NCI-H510A treated with DMSO at 0.1 percent for 48 hours (cell line): ENCODE data around the gene TLR7.

Source experiments
- DNase-seq: peaks from one replicate; lab custom pipeline; 2025; lab: John Stamatoyannopoulos, UW

Gene TLR7

GRCh38 chrX:12866451-12867377 lies at the start of gene TLR7:
TSS of gene TLR7 (plus strand) at chrX:12867072. CDS start at chrX:12867579, 507 bp downstream.
- DNase-seq = no peak

GRCh38 chrX:12817528-12817927 lies 49.3 kb upstream of the TLR7 start:
- no peak for DNase-seq

GRCh38 chrX:12819222-12819621 lies 47.6 kb upstream of the TLR7 start:
- DNase-seq = no peak

- no peak for DNase-seq
Measured at GRCh38 chrX:12820737-12821136, 46.1 kb upstream of the TLR7 start.

GRCh38 chrX:12824944-12825343 lies 41.9 kb upstream of the TLR7 start:
- DNase-seq = no peak

- no peak for DNase-seq
Measured at GRCh38 chrX:12825801-12826200, 41.1 kb upstream of the TLR7 start.

GRCh38 chrX:12843061-12843667 lies 23.7 kb upstream of the TLR7 start:
- DNase-seq = no peak

- DNase-seq = no peak
Measured at GRCh38 chrX:12843668-12844279, 23.1 kb upstream of the TLR7 start.

- DNase-seq = no peak
Measured at GRCh38 chrX:12844319-12844718, 22.6 kb upstream of the TLR7 start.

GRCh38 chrX:12865359-12865758 lies 1.5 kb upstream of the TLR7 start:
- DNase-seq = no peak

- no peak for DNase-seq
Measured at GRCh38 chrX:12867685-12868084, 813 bp downstream of the TLR7 start.

GRCh38 chrX:12868747-12869146 lies 1.9 kb downstream of the TLR7 start:
- no peak for DNase-seq

- no peak for DNase-seq
Measured at GRCh38 chrX:12871257-12871656, 4.4 kb downstream of the TLR7 start.

- no peak for DNase-seq
Measured at GRCh38 chrX:12872741-12873140, 5.9 kb downstream of the TLR7 start.

- DNase-seq = no peak
Measured at GRCh38 chrX:12874581-12874980, 7.7 kb downstream of the TLR7 start.

GRCh38 chrX:12877386-12877785 lies 10.5 kb downstream of the TLR7 start:
- DNase-seq = no peak

- DNase-seq = no peak
Measured at GRCh38 chrX:12878536-12878935, 11.7 kb downstream of the TLR7 start.

GRCh38 chrX:12881914-12882313 lies 15.0 kb downstream of the TLR7 start:
- DNase-seq = no peak

GRCh38 chrX:12885508-12885907 lies 18.6 kb downstream of the TLR7 start:
- DNase-seq = no peak

GRCh38 chrX:12886545-12886944 lies 19.7 kb downstream of the TLR7 start:
- DNase-seq = no peak

GRCh38 chrX:12887141-12887540 lies 20.3 kb downstream of the TLR7 start:
- DNase-seq = no peak

GRCh38 chrX:12887767-12888166 lies 20.9 kb downstream of the TLR7 start:
- no peak for DNase-seq

GRCh38 chrX:12890467-12890866 lies 23.6 kb downstream of the TLR7 start:
- DNase-seq = no peak
